Left lung (tissue), 10 donors: ENCODE measurements around the gene NUDCD3. TPM values are rescaled to one million over a fixed set of nuclear protein-coding genes. Genes with fewer than 3 reads are reported as not detected.

ENCODE experiments used
- ATAC-seq: fragments of 200-7000 bp; cut with Tn5 transposase; one replicate; pipeline ENCODE4 v1.9.1; 2020; ENCODE audit warnings: moderate library complexity
- DNase-seq, 4 donors: peaks; one replicate each; pipeline ENCODE4 v3.0.0-alpha.2; 2013 to 2020
- H3K27ac ChIP-seq, 2 donors: fragments of 200-600 bp; sonication (generic) in 1 of 2; one replicate each; pipeline versions ENCODE4 v1.5.0 to v1.8.0; 2020 to 2021
- H3K27me3 ChIP-seq, 2 donors: fragments of 200-600 bp; sonication (generic) in 1 of 2; one replicate each; pipeline versions ENCODE4 v1.5.0 to v1.8.0; 2020 to 2021
- H3K36me3 ChIP-seq, 2 donors: fragments of 200-600 bp; sonication (generic) in 1 of 2; one replicate each; pipeline versions ENCODE4 v1.5.0 to v1.8.0; 2020 to 2021
- H3K4me1 ChIP-seq, 2 donors: fragments of 200-600 bp; one replicate each; pipeline ENCODE4 v1.8.0; 2021
- H3K4me3 ChIP-seq, 2 donors: fragments of 200-600 bp; sonication (generic) in 1 of 2; one replicate each; pipeline versions ENCODE4 v1.5.0 to v1.8.0; 2020 to 2021; ENCODE audit warnings: mild to moderate bottlenecking in 1 of 2
- H3K9me3 ChIP-seq, 2 donors: fragments of 200-600 bp; sonication (generic) in 1 of 2; one replicate each; pipeline versions ENCODE4 v1.5.0 to v1.8.0; 2020 to 2021
- intact Hi-C, 2 donors: fragments of 100-400 bp; cut with DNase I; formaldehyde crosslinking; loops; one replicate each; pipeline versions ENCODE4 v1.11.2 to v1.14.2; 2022
- polyA plus RNA-seq, 6 donors: library from polyadenylated mRNA; unstranded; fragments of 120-200 nt; gene quantifications; one replicate each; pipeline ENCODE4 v1.2.1, GENCODE V29; 2013; ENCODE audit not compliant: insufficient read length in 6 of 6
- total RNA-seq, 2 donors: library from RNA; stranded (reverse); fragmentation: NEBNext Ultra II Directional; extraction: Animal tissue kit (Norgen Biotek cat#: 25700); gene quantifications; one replicate each; pipeline ENCODE4 v1.2.1, GENCODE V29; 2021
- TF ChIP-seq, protein P1 (sequence below), 2 donors: fragments of 200-600 bp; sonication (generic) in 1 of 2; IDR thresholded peaks; one replicate each; pipeline versions ENCODE4 v1.5.0 to v1.8.0; 2021; ENCODE audit warnings: antibody characterized with exemption in 2 of 2
- donor health status: DM: no; HTN: yes; CAD: no.
- donor health status: DM: no; HTN: no; CAD: no.

The NUDCD3 gene
- total and polyA plus RNA-seq, 8 donors: 88.6 to 101 (median 90.7) TPM

GRCh38 chr7:44387389-44387788 is 103.1 kb downstream of the NUDCD3 start:
- TF ChIP-seq, protein P1, sequence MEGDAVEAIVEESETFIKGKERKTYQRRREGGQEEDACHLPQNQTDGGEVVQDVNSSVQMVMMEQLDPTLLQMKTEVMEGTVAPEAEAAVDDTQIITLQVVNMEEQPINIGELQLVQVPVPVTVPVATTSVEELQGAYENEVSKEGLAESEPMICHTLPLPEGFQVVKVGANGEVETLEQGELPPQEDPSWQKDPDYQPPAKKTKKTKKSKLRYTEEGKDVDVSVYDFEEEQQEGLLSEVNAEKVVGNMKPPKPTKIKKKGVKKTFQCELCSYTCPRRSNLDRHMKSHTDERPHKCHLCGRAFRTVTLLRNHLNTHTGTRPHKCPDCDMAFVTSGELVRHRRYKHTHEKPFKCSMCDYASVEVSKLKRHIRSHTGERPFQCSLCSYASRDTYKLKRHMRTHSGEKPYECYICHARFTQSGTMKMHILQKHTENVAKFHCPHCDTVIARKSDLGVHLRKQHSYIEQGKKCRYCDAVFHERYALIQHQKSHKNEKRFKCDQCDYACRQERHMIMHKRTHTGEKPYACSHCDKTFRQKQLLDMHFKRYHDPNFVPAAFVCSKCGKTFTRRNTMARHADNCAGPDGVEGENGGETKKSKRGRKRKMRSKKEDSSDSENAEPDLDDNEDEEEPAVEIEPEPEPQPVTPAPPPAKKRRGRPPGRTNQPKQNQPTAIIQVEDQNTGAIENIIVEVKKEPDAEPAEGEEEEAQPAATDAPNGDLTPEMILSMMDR (IDR thresholded peaks at IDR 0.05): no peak
- Histone ChIP-seq H3K4me1 (no peaks in the 10 kb centered on the region), H3K36me3 (peaks cover 0 to 100% of the 10 kb centered on the region in 2 donors), H3K27me3 (no peaks in the 10 kb centered on the region), H3K27ac (no peak overlapping the region), H3K4me3 (no peak overlapping the region), H3K9me3 (no peaks in the 10 kb centered on the region)
- DNase-seq (no peak), ATAC-seq (no peak)
- intact Hi-C loops: no loop called here

DNA sequence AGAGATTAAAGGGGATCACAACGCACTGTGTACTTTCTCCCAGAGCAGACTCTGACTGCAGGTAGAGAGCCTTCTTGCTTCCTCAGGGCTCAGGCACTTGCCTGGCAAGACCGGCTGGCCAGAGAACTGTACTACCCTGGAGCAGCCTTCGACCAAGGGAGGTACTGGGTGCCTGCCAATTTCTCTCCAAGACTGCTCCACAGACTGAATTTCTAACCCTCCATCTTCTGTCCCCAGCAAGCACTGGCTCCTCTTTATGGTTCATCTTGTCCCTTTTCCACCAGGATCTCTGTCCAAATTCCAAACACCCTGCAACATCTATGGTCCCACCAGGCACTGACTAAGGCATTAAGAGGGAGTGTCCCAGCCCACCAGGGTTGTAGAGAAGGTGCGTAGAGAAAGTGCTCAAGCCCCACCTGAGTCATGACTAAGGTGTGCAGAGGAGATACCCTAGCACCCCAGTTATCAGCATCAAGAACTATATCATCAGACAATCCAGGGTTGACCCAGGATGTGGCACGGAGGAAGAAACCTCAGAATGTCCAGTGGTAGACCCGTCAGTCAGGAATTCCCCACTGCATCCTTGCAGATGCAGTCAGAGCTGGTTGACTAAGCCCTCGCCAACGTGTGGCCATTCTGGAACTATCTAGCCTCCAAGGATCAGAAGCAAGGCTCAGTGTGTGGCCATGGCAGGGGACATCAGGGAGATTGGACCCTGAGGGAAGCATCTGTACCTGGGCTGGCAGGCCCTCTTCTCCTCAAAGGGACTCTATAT is 104.1 kb downstream of the NUDCD3 start:
- DNase-seq (no peak), ATAC-seq (no peak)
- no peaks in the 10 kb centered on the region for H3K27me3 ChIP-seq
- H3K9me3 ChIP-seq: no peaks in the 10 kb centered on the region
- no peak overlapping the region for H3K4me3 ChIP-seq
- H3K4me1 ChIP-seq: no peaks in the 10 kb centered on the region
- TF ChIP-seq, protein P1 (IDR thresholded peaks at IDR 0.05): no peak
- no peak overlapping the region for H3K27ac ChIP-seq
- H3K36me3 ChIP-seq: peaks cover 0 to 100% of the 10 kb centered on the region in 2 donors
- intact Hi-C loops: no loop called here

- H3K27ac ChIP-seq: no peak overlapping the region
- H3K9me3 ChIP-seq: no peaks in the 10 kb centered on the region
- no peaks in the 10 kb centered on the region for H3K4me1 ChIP-seq
- TF ChIP-seq, protein P1 (IDR thresholded peaks at IDR 0.05): no peak
- H3K36me3 ChIP-seq: peaks cover 0 to 98% of the 10 kb centered on the region in 2 donors
- DNase-seq: peak in 1 of 4 donors; percentile 43
- intact Hi-C loops: no loop called here
- no peak for ATAC-seq
- no peak overlapping the region for H3K4me3 ChIP-seq
- no peaks in the 10 kb centered on the region for H3K27me3 ChIP-seq
These were observed 104.9 kb downstream of the NUDCD3 start for GRCh38 chr7:44385434-44386138.

- H3K9me3 ChIP-seq: no peaks in the 10 kb centered on the region
- no peaks in the 10 kb centered on the region for H3K4me1 ChIP-seq
- no peak overlapping the region for H3K4me3 ChIP-seq
- intact Hi-C loops: no loop called here
- H3K36me3 ChIP-seq: peaks cover 0 to 90% of the 10 kb centered on the region in 2 donors
- no peaks in the 10 kb centered on the region for H3K27me3 ChIP-seq
- ATAC-seq (no peak), DNase-seq (peak in 1 of 4 donors; percentile 54)
- H3K27ac ChIP-seq: no peak overlapping the region
- TF ChIP-seq, protein P1 (IDR thresholded peaks at IDR 0.05): no peak
These were observed 105.6 kb downstream of the NUDCD3 start for GRCh38 chr7:44384586-44385433.
